ENCODE measurements around the gene CATSPERZ. TPM values are rescaled to one million over a fixed set of nuclear protein-coding genes. Genes with fewer than 3 reads are reported as not detected.
A peak's percentile ranks its signal among the peaks of the same experiment; 100 is the strongest.

CATSPERZ gene
- total RNA-seq, 2 experiments from 2014 or later: not detected

- intact Hi-C loops (cut with micrococcal nuclease): loop anchor here (1.0 kb wide), 1 partner anchor 14 kb away; the partner anchor contains the start of gene TRMT112
- DNase-seq: no peak
- no peaks in the 10 kb centered on the region for H3K27me3 Mint-ChIP-seq
- no peak overlapping the region for H3K27ac Mint-ChIP-seq
- POLR2A ChIA-PET: interaction anchor here (1.2 to 2.6 kb wide), 4 partner anchors 9 to 26 kb away, joined by 3 to 20 read pairs (median 5); partner anchors contain the start of genes PRDX5 and TRMT112
- CTCF ChIA-PET: interaction anchor here (0.7 to 6.0 kb wide), 11 partner anchors 10 to 126 kb away, joined by 3 to 97 read pairs (median 4); partner anchors contain the start of genes CCDC88B, ESRRA, PRDX5 and RPS6KA4
- H3K9me3 Mint-ChIP-seq: no peaks in the 10 kb centered on the region
- peaks cover 16% of the 10 kb centered on the region for H3K4me1 Mint-ChIP-seq (ENCODE audit: low read depth)
- peaks cover 2% of the 10 kb centered on the region for H3K36me3 Mint-ChIP-seq
- H3K4me3 Mint-ChIP-seq: no peak overlapping the region
Measured at GRCh38 chr11:64330888-64331287, 30.7 kb downstream of the CATSPERZ start.

- intact Hi-C loops (cut with micrococcal nuclease): loop anchor here (1.0 kb wide), 1 partner anchor 14 kb away; the partner anchor contains the start of gene TRMT112
- ChIA-PET CTCF (interaction anchor here (0.6 to 6.0 kb wide), 23 partner anchors 8 to 332 kb away, joined by 3 to 97 read pairs (median 4); partner anchors contain the start of genes CCDC88B, ESRRA, FERMT3 and PPP1R14B), POLR2A (interaction anchor here (0.9 to 2.6 kb wide), 5 partner anchors 9 to 91 kb away, joined by 3 to 20 read pairs (median 4); partner anchors contain the start of genes FKBP2, PRDX5 and TRMT112)
- Mint-ChIP-seq H3K27me3 (no peaks in the 10 kb centered on the region), H3K4me1 (ENCODE audit: low read depth) (peaks cover 18% of the 10 kb centered on the region), H3K9me3 (no peaks in the 10 kb centered on the region), H3K36me3 (peaks cover 2% of the 10 kb centered on the region), H3K27ac (peak overlapping the region; percentile 47), H3K4me3 (no peak overlapping the region)
- peak; percentile 90 for DNase-seq
Measured at GRCh38 chr11:64331569-64332371, 31.6 kb downstream of the CATSPERZ start.

GRCh38 chr11:64333556-64333955 lies 33.4 kb downstream of the CATSPERZ start:
- DNase-seq: no peak
- intact Hi-C loops (cut with micrococcal nuclease): no loop called here
- ChIA-PET POLR2A (no interaction called here), CTCF (interaction anchor here (1.5 to 6.0 kb wide), 3 partner anchors 8 to 19 kb away, joined by 3 to 97 read pairs (median 34); partner anchors contain the start of genes CCDC88B, PRDX5 and TRMT112)
- Mint-ChIP-seq H3K4me3 (no peak overlapping the region), H3K4me1 (ENCODE audit: low read depth) (peaks cover 26% of the 10 kb centered on the region), H3K9me3 (no peaks in the 10 kb centered on the region), H3K27ac (no peak overlapping the region), H3K27me3 (no peaks in the 10 kb centered on the region), H3K36me3 (peaks cover 13% of the 10 kb centered on the region)

- CTCF ChIA-PET: interaction anchor here (0.8 to 6.0 kb wide), 4 partner anchors 17 to 693 kb away, joined by 3 to 97 read pairs (median 4); partner anchors contain the start of genes PRDX5 and TRMT112
- no peak overlapping the region for H3K4me3 Mint-ChIP-seq
Measured at GRCh38 chr11:64334764-64335735, 34.9 kb downstream of the CATSPERZ start.

GRCh38 chr11:64337538-64338249 lies 37.5 kb downstream of the CATSPERZ start:
- Mint-ChIP-seq H3K27me3 (no peaks in the 10 kb centered on the region), H3K36me3 (peaks cover 23% of the 10 kb centered on the region), H3K4me3 (no peak overlapping the region), H3K27ac (peak overlapping the region; percentile 38), H3K9me3 (no peaks in the 10 kb centered on the region), H3K4me1 (ENCODE audit: low read depth) (peaks cover 45% of the 10 kb centered on the region)
- intact Hi-C loops (cut with micrococcal nuclease): no loop called here
- ChIA-PET CTCF (interaction anchor here (0.7 to 1.8 kb wide), 2 partner anchors 20 to 338 kb away, joined by 4 to 8 read pairs; partner anchors contain the start of genes PRDX5 and TRMT112), POLR2A (no interaction called here)
- DNase-seq: no peak

More at GRCh38 chr11:64334764-64335735, 34.9 kb downstream of the CATSPERZ start:
- Mint-ChIP-seq H3K9me3 (no peaks in the 10 kb centered on the region), H3K27ac (peak overlapping the region; percentile 47), H3K36me3 (peaks cover 16% of the 10 kb centered on the region), H3K27me3 (no peaks in the 10 kb centered on the region), H3K4me1 (ENCODE audit: low read depth) (peaks cover 37% of the 10 kb centered on the region)
- DNase-seq: peak; percentile 70
- POLR2A ChIA-PET: interaction anchor here (1.0 kb wide), 1 partner anchor 18 kb away, joined by 9 read pairs; the partner anchor contains the start of genes PRDX5 and TRMT112
- intact Hi-C loops (cut with micrococcal nuclease): no loop called here

- H3K4me3 Mint-ChIP-seq: peak overlapping the region; percentile 91
- no peaks in the 10 kb centered on the region for H3K27me3 Mint-ChIP-seq
- no peak for DNase-seq
- H3K27ac Mint-ChIP-seq: peak overlapping the region; percentile 95
- ChIA-PET CTCF (interaction anchor here (0.6 to 1.8 kb wide), 4 partner anchors 12 to 339 kb away, joined by 3 to 8 read pairs (median 4); partner anchors contain the start of genes PRDX5 and TRMT112), POLR2A (interaction anchor here (1.7 kb wide), 1 partner anchor 21 kb away, joined by 15 read pairs; the partner anchor contains the start of genes PRDX5 and TRMT112)
- peaks cover 47% of the 10 kb centered on the region for H3K4me1 Mint-ChIP-seq (ENCODE audit: low read depth)
- no peaks in the 10 kb centered on the region for H3K9me3 Mint-ChIP-seq
- H3K36me3 Mint-ChIP-seq: peaks cover 23% of the 10 kb centered on the region
- intact Hi-C loops (cut with micrococcal nuclease): no loop called here
Measured at GRCh38 chr11:64338716-64339115, 38.6 kb downstream of the CATSPERZ start.

GRCh38 chr11:64339286-64339685 lies 39.1 kb downstream of the CATSPERZ start:
- peak overlapping the region; percentile 95 for H3K27ac Mint-ChIP-seq
- H3K9me3 Mint-ChIP-seq: no peaks in the 10 kb centered on the region
- H3K36me3 Mint-ChIP-seq: peaks cover 26% of the 10 kb centered on the region
- intact Hi-C loops (cut with micrococcal nuclease): no loop called here
- ChIA-PET POLR2A (interaction anchor here (0.5 to 1.7 kb wide), 2 partner anchors 14 to 22 kb away, joined by 3 to 15 read pairs; partner anchors contain the start of genes PRDX5 and TRMT112), CTCF (interaction anchor here (1.1 to 3.6 kb wide), 4 partner anchors 7 to 177 kb away, joined by 3 to 34 read pairs (median 6); partner anchors contain the start of genes PRDX5 and TRMT112)
- DNase-seq: no peak
- H3K27me3 Mint-ChIP-seq: no peaks in the 10 kb centered on the region
- H3K4me3 Mint-ChIP-seq: peak overlapping the region; percentile 91
- peaks cover 47% of the 10 kb centered on the region for H3K4me1 Mint-ChIP-seq (ENCODE audit: low read depth)

- ChIA-PET CTCF (interaction anchor here (1.1 to 3.6 kb wide), 5 partner anchors 8 to 177 kb away, joined by 3 to 34 read pairs (median 9); partner anchors contain the start of genes PRDX5 and TRMT112), POLR2A (interaction anchor here (0.5 to 1.7 kb wide), 3 partner anchors 15 to 93 kb away, joined by 3 to 15 read pairs (median 3); partner anchors contain the start of genes PPP1R14B, PRDX5 and TRMT112)
- DNase-seq: peak; percentile 92
- Mint-ChIP-seq H3K27me3 (no peaks in the 10 kb centered on the region), H3K9me3 (no peaks in the 10 kb centered on the region), H3K4me3 (peak within 1 kb of the TSS; percentile 91), H3K27ac (peak within 1 kb of the TSS; percentile 95), H3K36me3 (peaks cover 25% of the 10 kb centered on the region), H3K4me1 (ENCODE audit: low read depth) (peaks cover 46% of the 10 kb centered on the region)
- intact Hi-C loops (cut with micrococcal nuclease): loop anchor here (1.0 kb wide), 1 partner anchor 23 kb away; the partner anchor contains the start of gene TRMT112
Measured at GRCh38 chr11:64339754-64340408, 39.7 kb downstream of the CATSPERZ start, which contains the start of gene CCDC88B. Gene CCDC88B (plus strand): TSS chr11:64340204. CDS start chr11:64340267, 63 bp downstream.

- peak; percentile 87 for DNase-seq
- intact Hi-C loops (cut with micrococcal nuclease): loop anchor here (1.0 kb wide), 1 partner anchor 24 kb away; the partner anchor contains the start of gene TRMT112
- peaks cover 43% of the 10 kb centered on the region for H3K4me1 Mint-ChIP-seq (ENCODE audit: low read depth)
Measured at GRCh38 chr11:64340671-64341335, 40.6 kb downstream of the CATSPERZ start.

More at GRCh38 chr11:64340671-64341335, 40.6 kb downstream of the CATSPERZ start:
- H3K9me3 Mint-ChIP-seq: no peaks in the 10 kb centered on the region
- no peaks in the 10 kb centered on the region for H3K27me3 Mint-ChIP-seq
- peak overlapping the region; percentile 95 for H3K27ac Mint-ChIP-seq
- H3K36me3 Mint-ChIP-seq: peaks cover 28% of the 10 kb centered on the region
- ChIA-PET CTCF (interaction anchor here (1.8 to 3.6 kb wide), 4 partner anchors 9 to 108 kb away, joined by 6 to 34 read pairs (median 21); partner anchors contain the start of genes PRDX5 and TRMT112), POLR2A (interaction anchor here (0.6 to 2.1 kb wide), 4 partner anchors 12 to 99 kb away, joined by 3 to 6 read pairs (median 3); partner anchors contain the start of gene PPP1R14B)
- H3K4me3 Mint-ChIP-seq: peak overlapping the region; percentile 91
